HEK293 (cell line): Measurements from ENCODE around the gene STX10.
A peak's percentile ranks its signal among the peaks of the same experiment; 100 is the strongest.

Experiments used
- AEBP2 ChIP-seq: fragments of 450-650 bp; formaldehyde crosslinking; IDR thresholded peaks from 2 replicates; pipeline ENCODE4 v1.5.1; 2016; ENCODE audit warnings: missing biosample characterization, missing genetic modification characterization, borderline replicate concordance
- GLI2 ChIP-seq: fragments of 450-650 bp; formaldehyde crosslinking; IDR thresholded peaks from 2 replicates; pipeline ENCODE4; 2017; ENCODE audit warnings: missing biosample characterization, missing genetic modification characterization, low read depth, borderline replicate concordance
- PRDM10 ChIP-seq: fragments of 450-650 bp; formaldehyde crosslinking; IDR thresholded peaks from 2 replicates; pipeline ENCODE4 v1.5.1; 2016; ENCODE audit warnings: missing biosample characterization, missing genetic modification characterization
- RBAK ChIP-seq: fragments of 450-650 bp; formaldehyde crosslinking; IDR thresholded peaks from 2 replicates; pipeline ENCODE4 v1.5.1; 2016; ENCODE audit warnings: missing biosample characterization, missing genetic modification characterization
- SCRT1 ChIP-seq: fragments of 450-650 bp; formaldehyde crosslinking; IDR thresholded peaks from 2 replicates; pipeline ENCODE4 v1.5.1; 2016; ENCODE audit warnings: missing biosample characterization, missing genetic modification characterization, borderline replicate concordance
- ZBTB1 ChIP-seq: fragments of 450-650 bp; formaldehyde crosslinking; IDR thresholded peaks from 2 replicates; pipeline ENCODE4 v1.5.1; 2016; ENCODE audit warnings: missing biosample characterization, missing genetic modification characterization
- ZBTB17 ChIP-seq: fragments of 450-650 bp; formaldehyde crosslinking; IDR thresholded peaks from 2 replicates; pipeline ENCODE4 v1.5.1; 2016; ENCODE audit warnings: missing biosample characterization, missing genetic modification characterization
- ZBTB48 ChIP-seq: fragments of 450-650 bp; formaldehyde crosslinking; IDR thresholded peaks from 2 replicates; pipeline ENCODE4 v1.5.1; 2016; ENCODE audit warnings: missing biosample characterization, missing genetic modification characterization
- ZFP69B ChIP-seq: fragments of 450-650 bp; formaldehyde crosslinking; IDR thresholded peaks from 2 replicates; pipeline ENCODE4 v1.5.1; 2016; ENCODE audit warnings: missing biosample characterization, missing genetic modification characterization
- ZNF112 ChIP-seq: fragments of 450-650 bp; formaldehyde crosslinking; IDR thresholded peaks from 2 replicates; pipeline ENCODE4 v1.5.0; 2017; ENCODE audit warnings: missing biosample characterization, missing genetic modification characterization
- ZNF132 ChIP-seq: fragments of 450-650 bp; formaldehyde crosslinking; IDR thresholded peaks from 2 replicates; pipeline ENCODE4 v1.5.1; 2017; ENCODE audit warnings: missing biosample characterization, missing genetic modification characterization, borderline replicate concordance
- ZNF138 ChIP-seq: fragments of 450-650 bp; formaldehyde crosslinking; IDR thresholded peaks from 2 replicates; pipeline ENCODE4 v1.5.1; 2016; ENCODE audit warnings: missing biosample characterization, missing genetic modification characterization, borderline replicate concordance
- ZNF175 ChIP-seq: fragments of 450-650 bp; formaldehyde crosslinking; IDR thresholded peaks from 2 replicates; pipeline ENCODE4 v1.5.1; 2016; ENCODE audit warnings: missing biosample characterization, missing genetic modification characterization
- ZNF18 ChIP-seq: fragments of 450-650 bp; formaldehyde crosslinking; IDR thresholded peaks from 2 replicates; pipeline ENCODE4 v1.5.1; 2016; ENCODE audit warnings: missing biosample characterization, missing genetic modification characterization
- ZNF2 ChIP-seq: fragments of 450-650 bp; formaldehyde crosslinking; IDR thresholded peaks from 2 replicates; pipeline ENCODE4 v1.5.1; 2016; ENCODE audit warnings: missing biosample characterization, missing genetic modification characterization
- ZNF324 ChIP-seq: fragments of 450-650 bp; formaldehyde crosslinking; IDR thresholded peaks from 2 replicates; pipeline ENCODE4 v1.5.1; 2016; ENCODE audit warnings: missing biosample characterization, missing genetic modification characterization
- ZNF341 ChIP-seq: fragments of 450-650 bp; formaldehyde crosslinking; IDR thresholded peaks from 2 replicates; pipeline ENCODE4; 2016; ENCODE audit warnings: low read depth, missing biosample characterization, missing genetic modification characterization
- ZNF354C ChIP-seq: fragments of 450-650 bp; formaldehyde crosslinking; IDR thresholded peaks from 2 replicates; pipeline ENCODE4 v1.5.1; 2016; ENCODE audit warnings: missing biosample characterization, missing genetic modification characterization, low read depth, borderline replicate concordance
- ZNF391 ChIP-seq: fragments of 450-650 bp; formaldehyde crosslinking; IDR thresholded peaks from 2 replicates; pipeline ENCODE4 v1.5.1; 2016; ENCODE audit warnings: low read depth, missing biosample characterization, missing genetic modification characterization, borderline replicate concordance
- ZNF394 ChIP-seq: fragments of 450-650 bp; formaldehyde crosslinking; IDR thresholded peaks from 2 replicates; pipeline ENCODE4 v1.5.1; 2016; ENCODE audit warnings: missing biosample characterization, missing genetic modification characterization, mild to moderate bottlenecking, moderate library complexity, borderline replicate concordance
- ZNF449 ChIP-seq: fragments of 450-650 bp; formaldehyde crosslinking; IDR thresholded peaks from 2 replicates; pipeline ENCODE4 v1.5.1; 2017; ENCODE audit warnings: missing biosample characterization, mild to moderate bottlenecking, missing genetic modification characterization, moderate library complexity
- ZNF510 ChIP-seq: fragments of 450-650 bp; formaldehyde crosslinking; IDR thresholded peaks from 2 replicates; pipeline ENCODE4 v1.5.1; 2018; ENCODE audit warnings: mild to moderate bottlenecking, missing genetic modification characterization, missing biosample characterization; ENCODE audit not compliant: insufficient replicate concordance
- ZNF585B ChIP-seq: fragments of 450-650 bp; formaldehyde crosslinking; IDR thresholded peaks from 2 replicates; pipeline ENCODE4 v1.5.1; 2016; ENCODE audit warnings: missing biosample characterization, missing genetic modification characterization
- ZNF610 ChIP-seq: fragments of 450-650 bp; formaldehyde crosslinking; IDR thresholded peaks from 2 replicates; pipeline ENCODE4 v1.5.1; 2016; ENCODE audit warnings: missing biosample characterization, missing genetic modification characterization, borderline replicate concordance
- ZNF658 ChIP-seq: fragments of 450-650 bp; formaldehyde crosslinking; IDR thresholded peaks from 2 replicates; pipeline ENCODE4; 2016; ENCODE audit warnings: missing biosample characterization, missing genetic modification characterization
- ZNF670 ChIP-seq: fragments of 450-650 bp; formaldehyde crosslinking; IDR thresholded peaks from 2 replicates; pipeline ENCODE4 v1.5.1; 2016; ENCODE audit warnings: missing biosample characterization, missing genetic modification characterization, low read depth
- ZNF704 ChIP-seq: fragments of 450-650 bp; formaldehyde crosslinking; IDR thresholded peaks from 2 replicates; pipeline ENCODE4 v1.5.1; 2016; ENCODE audit warnings: missing biosample characterization, missing genetic modification characterization
- ZNF768 ChIP-seq: fragments of 450-650 bp; formaldehyde crosslinking; IDR thresholded peaks from 2 replicates; pipeline ENCODE4 v1.5.1; 2018; ENCODE audit warnings: missing biosample characterization, mild to moderate bottlenecking, missing genetic modification characterization
- ZSCAN4 ChIP-seq: fragments of 450-650 bp; formaldehyde crosslinking; IDR thresholded peaks from 2 replicates; pipeline ENCODE4 v1.5.1; 2017; ENCODE audit warnings: missing biosample characterization, missing genetic modification characterization

The STX10 gene

GRCh38 chr19:13163609-13164342, 13.6 kb upstream of the STX10 start (continued):
- TF ChIP-seq ZSCAN4 (tag by site-specific recombination) (no peak), AEBP2 (tag by site-specific recombination) (no peak), ZNF768 (tag by site-specific recombination) (no peak), ZNF704 (no peak), ZNF585B (tag by site-specific recombination) (no peak), GLI2 (tag by site-specific recombination) (no peak), ZNF670 (tag by site-specific recombination) (no peak), ZNF18 (no peak), ZNF510 (tag by site-specific recombination) (no peak), SCRT1 (tag by site-specific recombination) (0 out of 2 replicates have a peak, but pooled peaks have one; percentile 19), ZBTB17 (tag by site-specific recombination) (no peak), ZNF2 (tag by site-specific recombination) (0 out of 2 replicates have a peak, but pooled peaks have one; percentile 7), RBAK (tag by site-specific recombination) (no peak), ZNF391 (no peak), PRDM10 (tag by site-specific recombination) (peak; percentile 75), ZNF449 (tag by site-specific recombination) (peak; percentile 60; the same call in 1 of the 2 replicates), ZNF138 (tag by site-specific recombination) (no peak), ZNF394 (tag by site-specific recombination) (no peak), ZNF324 (tag by site-specific recombination) (no peak), ZNF132 (tag by site-specific recombination) (no peak), ZNF341 (peak; percentile 23), ZNF658 (tag by site-specific recombination) (no peak), ZNF175 (tag by site-specific recombination) (no peak), ZBTB1 (tag by site-specific recombination) (no peak), ZFP69B (tag by site-specific recombination) (no peak), ZNF354C (tag by site-specific recombination) (no peak), ZNF610 (no peak), ZNF112 (tag by site-specific recombination) (no peak), ZBTB48 (tag by site-specific recombination) (peak; percentile 45; the same call in 1 of the 2 replicates)
